Activated gamma-delta T cell treated with Interleukin-2 at 50 U/mL for 16 hours (primary cell): ENCODE measurements around the gene RNF19B.
"Not testable (repeated sequence)": the region's sequence is repeated elsewhere in the genome, so short reads cannot be mapped to it uniquely, and the experiment has no call there.

ENCODE experiments used
- DNase-seq: peaks from one replicate; pipeline ENCODE4 v3.0.0-alpha.2; 2020

RNF19B gene

DNA sequence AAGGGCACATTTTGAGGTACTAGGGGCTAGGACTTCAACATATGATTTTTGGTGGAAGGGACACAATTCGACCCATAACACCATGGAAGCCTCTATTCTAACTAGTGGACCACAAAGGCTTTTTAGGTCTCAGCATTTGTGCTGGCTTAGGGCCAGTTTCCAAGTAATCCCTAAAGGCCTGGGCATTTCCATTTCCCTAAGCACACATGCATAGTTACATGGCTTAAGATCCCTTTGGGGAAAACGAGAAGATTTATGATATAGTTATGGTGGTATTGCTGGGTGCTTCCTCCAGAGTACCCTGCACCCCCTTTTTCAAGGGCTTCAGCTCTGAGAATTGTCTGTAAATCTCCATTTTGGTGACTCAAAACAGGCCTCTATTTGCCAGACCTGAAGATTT, 35.2 kb downstream of the RNF19B start:
- DNase-seq: no peak

DNA sequence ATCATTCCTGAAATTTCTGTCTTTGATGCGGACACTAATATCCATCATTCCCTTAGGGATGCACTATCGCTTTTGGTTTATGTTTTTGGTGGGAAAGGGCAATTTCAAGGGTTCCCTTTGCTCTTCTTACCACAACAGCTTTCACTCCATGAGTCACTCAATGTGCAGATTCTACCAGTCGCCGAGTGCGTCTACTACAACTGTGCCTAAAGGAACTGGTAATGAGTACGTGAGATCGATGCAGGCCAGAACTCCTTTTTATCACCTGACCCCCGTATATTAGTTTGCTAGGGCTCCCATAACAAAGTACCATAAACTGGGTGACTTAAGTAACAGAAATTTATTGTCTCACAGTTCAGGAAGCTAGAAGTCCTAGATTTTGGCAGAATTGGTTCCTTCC, 35.9 kb downstream of the RNF19B start:
- no peak for DNase-seq

DNA sequence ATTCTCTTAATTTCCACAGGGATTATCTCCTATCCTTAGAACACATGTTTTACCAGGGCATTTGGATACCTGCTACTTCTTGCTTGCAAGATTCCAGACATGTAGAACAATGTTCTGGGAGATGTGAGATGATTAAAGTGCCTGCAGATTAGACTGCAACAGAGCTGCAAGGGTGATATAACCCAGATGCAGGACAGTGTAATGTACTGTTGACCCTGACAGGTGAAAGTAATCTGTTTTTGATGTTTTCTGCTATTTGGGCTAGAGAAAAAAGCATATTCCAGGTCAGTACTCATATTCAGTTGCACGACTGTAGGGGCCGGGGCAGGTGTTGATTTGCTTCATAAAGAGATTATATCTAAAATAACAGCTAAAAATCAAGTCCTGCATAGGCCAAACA, 36.3 kb downstream of the RNF19B start:
- DNase-seq: no peak

DNA sequence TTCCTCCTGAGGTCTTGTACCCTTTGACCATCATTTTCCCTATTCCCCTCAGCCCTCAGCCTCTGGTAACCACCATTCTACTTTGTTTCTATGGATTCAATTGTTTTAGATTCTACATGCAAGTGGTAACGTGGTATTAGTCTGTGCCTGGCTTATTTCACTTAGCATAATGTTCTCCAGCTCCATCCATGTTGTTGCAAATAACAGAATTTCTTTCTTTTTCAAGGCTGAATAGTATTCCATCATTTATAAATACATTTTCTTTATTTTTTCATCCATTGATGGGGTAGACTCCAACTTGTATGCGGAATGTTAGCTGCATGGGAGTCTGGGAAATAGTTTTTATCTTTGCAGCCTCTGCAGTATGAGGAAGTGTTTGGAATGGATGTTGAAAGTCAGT, 37.2 kb downstream of the RNF19B start:
- no peak for DNase-seq

DNA sequence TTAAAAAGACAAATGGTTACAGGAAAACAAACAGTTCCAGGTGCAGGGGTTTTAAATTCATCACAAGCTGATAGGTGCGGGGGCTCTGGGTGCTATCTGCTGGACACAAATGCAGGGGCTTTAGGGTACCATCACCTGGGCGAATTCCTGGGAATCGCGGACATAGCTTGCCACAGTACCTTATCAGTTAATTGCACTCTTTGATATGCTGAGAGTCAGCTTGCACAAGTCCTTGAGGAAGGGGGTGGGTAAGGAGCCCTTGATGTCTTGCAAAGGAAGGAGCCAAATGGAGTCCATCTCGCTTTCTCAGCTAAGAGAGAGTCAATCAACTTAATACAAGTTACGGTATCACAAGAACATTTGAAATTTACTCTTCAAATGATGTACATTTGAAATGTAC, 38.0 kb downstream of the RNF19B start:
- no peak for DNase-seq

DNA sequence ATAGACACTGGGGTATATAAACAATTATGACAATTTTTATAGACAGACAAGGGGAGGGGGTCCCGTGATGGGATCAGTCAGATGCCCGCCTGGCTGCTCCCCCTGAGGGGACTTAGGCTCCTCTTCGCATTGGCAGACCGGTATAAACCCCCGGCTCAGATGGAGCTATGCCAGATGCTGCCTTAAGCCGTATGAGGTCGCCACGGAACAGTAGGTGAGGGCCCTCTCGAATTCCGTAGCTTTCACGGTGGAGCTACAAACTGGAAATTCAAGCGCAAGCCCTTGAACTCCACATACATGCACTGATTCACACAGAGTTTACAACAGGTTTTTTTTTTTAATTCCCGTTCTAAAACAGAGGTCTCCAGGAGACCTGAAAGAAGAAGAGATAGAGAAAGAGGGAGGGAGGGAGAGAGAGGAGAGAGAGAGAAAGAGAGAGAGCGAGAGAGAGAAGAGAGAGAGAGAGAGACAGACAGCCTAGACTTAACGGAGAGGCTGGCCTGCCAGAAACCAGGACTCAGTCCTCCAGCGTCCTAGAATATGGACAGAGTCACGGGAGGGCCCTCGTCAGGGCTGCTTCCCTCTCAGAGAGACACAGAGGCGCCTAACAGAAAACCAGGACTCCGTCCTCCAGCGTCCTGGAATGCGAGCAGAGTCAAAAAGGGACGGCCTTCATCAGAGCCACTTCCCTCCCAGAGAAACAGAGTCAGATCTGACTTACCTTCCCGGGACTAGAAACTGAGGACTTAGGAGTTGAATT, 39.0 kb downstream of the RNF19B start:
- DNase-seq: no peak

DNA sequence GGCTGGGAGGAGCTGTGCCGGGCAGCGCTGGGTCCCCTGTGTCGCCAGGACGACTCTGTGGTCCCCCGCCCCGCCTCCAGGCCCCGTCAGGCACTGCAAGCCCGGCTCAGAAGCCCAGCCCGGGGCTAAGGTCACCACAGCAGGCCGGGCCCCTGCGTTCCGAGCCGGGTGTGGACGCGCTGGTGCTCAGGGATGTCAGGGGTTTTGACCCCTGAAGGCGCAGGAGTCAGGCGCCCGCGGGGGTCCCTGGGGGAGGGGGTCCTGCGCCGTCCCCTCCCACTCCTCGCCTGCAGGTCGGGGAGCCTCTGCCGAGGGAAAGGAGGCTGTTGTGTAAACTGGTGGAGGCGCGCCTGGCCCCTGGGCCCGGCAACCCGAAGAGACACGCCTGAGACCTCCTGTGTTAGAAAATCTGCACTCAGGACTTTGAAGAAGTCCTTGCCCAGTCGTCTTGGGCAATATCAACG, 39.7 kb downstream of the RNF19B start:
- DNase-seq: no peak

DNA sequence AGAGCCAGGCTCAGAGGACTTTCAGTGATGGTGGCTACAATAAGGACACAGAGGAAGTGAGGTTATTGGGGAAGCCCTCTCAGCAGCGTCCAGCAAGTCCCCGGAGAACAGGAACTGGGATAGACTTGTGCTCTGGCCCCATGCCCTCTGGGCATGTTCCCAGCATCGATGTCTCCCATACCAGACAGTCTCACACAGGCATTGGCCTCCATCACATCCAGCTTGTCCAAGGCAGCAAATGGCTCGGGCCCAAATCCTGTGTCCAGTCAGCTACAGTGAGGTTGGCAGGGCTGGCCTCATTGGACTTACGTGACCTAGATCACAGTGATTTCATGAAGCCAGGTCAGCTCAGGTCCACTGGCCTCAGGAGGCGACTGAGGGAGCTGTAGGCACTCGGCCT, 43.8 kb downstream of the RNF19B start:
- no peak for DNase-seq

DNA sequence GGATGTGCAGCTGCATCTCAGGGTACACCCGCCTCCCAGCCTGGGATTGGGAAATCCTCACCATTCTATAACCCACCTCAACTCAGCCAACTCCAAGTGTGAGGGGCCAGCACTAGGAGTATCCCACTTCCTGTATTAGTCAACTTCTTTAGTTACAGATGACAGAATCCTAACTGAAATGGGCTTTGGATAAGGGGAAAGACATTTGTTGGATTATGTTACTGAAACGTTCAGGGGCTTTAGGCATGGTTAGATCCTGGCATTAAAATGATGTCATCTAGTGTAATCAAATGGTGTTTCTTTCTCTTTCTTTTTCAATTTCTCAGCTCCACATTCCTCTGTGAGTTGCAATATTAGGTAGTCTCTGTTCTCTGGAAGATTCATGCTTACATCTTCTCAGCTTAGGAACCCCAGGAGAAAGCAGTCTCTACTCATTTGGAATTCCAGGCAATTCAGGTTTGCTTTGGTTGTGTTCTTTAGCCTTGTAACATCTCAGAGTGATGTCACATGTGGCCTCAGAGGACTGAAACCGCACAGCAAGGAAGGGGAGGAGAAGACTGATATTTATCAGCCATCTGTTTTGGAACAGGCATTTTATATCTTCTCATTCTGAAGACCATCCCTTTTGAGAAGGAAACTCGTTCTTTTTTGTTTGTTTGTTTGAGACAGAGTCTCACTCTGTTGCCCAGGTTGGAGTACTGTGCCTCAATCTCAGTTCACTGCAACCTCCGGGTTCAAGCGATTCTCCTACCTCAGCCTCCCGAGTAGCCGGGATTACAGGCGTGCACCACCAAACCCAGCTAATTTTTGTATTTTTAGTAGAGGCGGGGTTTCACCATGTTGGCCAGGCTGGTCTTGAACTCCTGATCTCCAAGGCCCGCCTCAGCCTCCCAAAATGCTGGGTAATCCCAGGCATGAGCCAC, 44.5 kb downstream of the RNF19B start:
- no peak for DNase-seq

DNA sequence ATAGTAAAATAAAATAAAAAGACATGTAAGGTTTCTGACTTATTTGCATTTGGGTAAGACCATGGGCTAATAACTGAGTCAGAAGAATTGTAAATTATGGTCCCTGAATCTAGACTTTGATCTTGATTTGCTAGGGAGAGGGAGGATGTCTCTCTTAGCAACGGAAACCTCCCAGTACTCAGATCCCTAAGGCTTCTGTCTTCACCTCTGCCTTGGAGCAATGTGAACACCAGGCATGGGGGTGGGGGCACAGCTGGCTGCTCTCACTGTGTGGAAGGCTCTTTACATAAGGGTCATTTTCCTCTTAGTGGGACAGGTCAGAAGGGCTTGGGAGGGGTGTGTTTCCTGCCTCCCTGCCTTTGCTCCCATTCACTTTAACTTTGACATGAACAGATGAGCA, 46.4 kb downstream of the RNF19B start:
- DNase-seq: no peak

DNA sequence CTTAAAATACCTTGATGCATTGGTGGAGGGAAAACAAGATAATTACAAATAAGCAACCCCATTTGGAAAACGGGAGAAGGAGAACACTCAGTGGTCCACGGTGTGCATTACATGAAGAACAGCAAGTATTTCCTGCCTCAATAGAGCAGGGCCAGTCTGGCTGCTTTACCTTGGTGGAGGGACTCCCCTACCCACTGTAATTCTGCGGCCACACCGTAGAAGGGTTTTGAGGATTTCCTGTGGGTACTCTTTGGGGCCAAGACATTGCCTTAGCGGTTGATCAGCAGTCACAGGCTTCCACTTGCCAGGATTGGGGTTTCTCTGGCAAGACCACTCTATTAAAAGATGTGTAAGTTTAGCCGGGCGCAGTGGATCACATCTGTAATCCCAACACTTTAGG, 47.1 kb downstream of the RNF19B start:
- DNase-seq: no peak

DNA sequence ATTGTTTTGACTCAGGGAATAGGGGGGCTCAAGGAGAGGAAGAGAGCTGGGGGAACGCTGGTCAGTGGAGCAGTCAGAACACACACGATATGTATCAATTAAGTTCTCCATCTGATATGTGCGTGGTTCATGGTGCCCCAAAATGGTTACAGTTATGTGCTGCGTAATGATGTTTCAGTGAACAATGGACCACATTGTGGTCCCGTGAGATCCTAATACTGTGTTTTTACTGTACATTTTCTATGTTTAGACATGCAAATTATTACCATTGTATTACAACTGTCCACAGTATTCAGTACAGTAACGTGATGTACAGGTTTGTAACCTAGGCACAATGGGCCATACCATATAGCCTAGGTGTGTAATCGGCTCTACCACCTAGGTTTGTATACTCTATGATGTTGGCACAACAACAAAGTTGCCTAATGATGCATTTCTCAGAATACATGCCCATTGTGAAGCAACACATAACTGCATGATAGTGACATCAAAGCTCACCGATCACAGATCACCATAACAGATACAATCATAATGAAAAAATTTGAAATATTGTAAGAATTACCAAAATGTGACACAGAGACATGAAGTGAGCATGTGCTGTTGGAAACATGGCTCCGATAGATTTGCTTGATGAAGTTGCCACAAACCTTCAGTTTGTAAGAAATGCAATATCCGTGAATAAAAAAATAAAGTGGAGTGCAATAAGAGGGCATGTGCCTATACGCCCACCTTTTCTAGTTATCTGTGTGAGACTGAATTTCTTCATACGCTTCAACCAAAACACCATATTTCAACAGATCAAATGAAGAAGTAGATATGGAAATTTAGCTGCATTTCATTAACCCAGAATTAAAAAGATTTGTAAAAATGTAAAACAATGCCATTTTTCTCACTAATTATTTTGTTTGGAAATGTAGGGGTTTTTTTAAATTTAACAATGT, 48.6 kb downstream of the RNF19B start:
- no peak for DNase-seq

DNA sequence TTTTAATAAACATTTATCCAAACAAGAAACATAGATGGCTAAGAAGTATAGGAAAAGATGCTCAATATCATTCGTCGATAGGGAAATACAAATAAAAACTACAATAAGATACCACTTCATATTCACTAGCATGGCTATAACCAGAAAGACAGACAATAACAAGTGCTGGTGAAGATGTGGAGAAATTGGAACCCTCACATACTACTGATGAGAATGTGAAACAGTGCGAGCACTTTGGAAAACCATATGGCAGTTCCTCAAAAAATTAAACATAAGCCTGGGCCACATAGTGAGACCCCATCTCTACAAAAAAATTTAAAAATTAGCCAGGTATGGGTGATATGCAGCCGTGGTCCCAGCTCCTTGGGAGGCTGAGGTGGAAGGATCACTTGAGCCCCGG, 54.3 kb downstream of the RNF19B start:
- no peak for DNase-seq

DNA sequence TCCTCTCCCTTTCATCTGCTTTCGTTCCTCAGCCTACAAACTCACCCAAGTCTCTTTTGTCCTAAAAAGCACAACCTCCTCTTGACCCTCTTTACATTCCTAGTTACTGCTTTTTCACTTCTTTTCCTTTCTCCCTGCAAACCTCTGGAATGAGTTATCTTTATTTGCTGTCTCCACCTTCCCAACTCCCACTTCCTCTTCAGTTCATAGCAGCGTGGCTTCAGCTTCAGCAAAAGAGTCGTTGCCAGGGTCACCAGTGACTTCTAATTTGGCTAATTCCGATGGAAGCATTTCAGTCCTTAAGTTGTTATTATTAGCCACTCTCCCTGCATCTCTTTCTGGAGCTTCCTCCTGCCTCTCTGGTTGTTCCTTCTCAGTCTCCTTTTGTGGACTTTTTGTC, 57.2 kb downstream of the RNF19B start:
- no peak for DNase-seq

DNA sequence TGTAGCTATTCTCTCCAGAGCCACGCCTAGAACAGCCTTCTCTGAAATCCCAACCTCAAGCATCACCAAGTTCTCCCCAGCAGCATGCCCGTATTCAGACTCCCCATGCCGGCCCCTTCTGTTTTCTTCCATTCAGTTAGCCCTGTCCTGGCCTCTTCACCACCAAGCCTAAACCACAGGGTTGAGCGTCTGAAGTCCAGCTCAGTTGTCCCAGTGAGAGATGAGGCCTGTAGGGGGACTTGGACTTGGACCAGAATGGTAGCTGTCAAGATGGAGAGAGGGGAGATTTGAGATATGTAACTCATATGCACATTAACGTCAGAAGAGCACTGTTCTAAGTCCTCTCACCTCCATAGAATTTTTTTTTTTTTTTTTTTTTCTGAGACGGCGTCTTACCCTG, 58.0 kb downstream of the RNF19B start:
- no peak for DNase-seq

DNA sequence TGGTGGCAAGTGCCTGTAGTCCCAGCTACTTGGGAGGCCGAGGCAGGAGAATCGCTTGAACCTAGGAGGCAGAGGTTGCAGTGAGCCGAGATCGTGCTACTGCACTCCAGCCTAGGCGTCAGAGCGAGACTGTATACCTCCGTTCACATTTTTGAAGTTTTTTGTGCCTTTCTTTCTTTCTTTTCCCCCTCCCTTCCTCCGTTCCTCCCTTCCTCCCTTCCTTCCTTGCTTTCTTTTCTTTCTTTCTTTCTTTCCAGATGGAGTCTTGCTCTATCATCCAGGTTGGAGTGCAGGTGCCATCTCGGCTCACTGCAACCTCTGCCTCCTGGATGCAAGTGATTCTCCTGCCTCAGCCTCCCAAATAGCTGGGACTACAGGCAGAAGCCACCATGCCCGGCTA, 59.0 kb downstream of the RNF19B start:
- DNase-seq: not testable (repeated sequence)

DNA sequence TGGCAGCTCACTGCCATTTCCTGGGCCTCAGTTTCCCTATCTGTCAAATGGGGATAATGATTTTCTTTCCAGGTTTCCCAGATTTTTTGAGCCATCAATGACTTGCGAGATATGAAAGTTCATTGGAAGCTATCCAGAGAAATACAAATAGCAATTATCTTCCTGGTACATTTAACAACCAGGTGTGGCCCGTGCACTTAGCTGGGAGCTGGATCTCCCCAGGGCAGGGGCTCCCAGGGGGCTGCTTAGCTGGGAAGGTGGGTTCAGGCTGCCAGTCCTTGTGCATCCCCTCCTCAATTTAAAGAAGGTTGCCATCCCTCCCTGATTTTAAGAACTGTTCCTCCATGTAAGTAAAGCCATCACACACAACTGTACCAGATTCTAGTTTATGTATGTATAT, 59.8 kb downstream of the RNF19B start:
- DNase-seq: no peak

DNA sequence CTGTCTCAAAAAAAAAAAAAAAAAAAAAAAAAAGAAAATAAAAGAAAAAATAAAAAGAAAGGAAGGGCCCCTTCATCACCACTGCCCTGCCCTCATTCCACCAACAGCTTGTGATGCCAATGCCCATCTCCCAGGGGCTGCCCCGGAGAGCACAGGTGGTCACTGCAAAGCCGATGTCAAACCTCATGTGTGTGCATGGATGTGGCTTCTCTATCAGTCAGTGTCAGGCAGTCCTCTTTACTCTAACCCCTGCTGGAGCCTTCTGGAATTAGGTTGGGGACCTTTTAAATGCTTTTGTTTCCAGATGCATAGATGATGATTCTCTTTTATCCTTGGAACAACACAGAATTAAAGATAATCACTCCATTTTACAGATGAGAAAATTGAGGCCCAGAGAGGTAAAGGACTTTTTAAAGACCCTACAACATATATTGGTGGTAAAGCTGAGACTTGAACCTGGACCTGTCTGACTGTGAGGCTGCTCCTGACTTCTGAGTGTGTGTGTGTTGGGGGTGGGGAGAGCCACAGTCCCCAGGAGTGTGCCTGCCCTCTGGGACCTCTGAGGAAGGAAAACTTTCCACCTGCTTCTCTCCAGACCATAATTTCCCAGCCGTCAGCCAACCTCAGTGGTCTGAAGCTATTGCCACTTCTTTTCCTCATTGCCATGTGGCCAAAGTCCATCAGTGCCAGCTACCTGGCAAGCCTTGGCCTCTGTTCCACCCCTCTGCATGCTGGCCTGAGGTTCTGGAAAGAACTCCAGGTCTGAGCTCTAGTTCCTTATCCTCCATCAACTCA, 60.4 kb downstream of the RNF19B start:
- DNase-seq: no peak

DNA sequence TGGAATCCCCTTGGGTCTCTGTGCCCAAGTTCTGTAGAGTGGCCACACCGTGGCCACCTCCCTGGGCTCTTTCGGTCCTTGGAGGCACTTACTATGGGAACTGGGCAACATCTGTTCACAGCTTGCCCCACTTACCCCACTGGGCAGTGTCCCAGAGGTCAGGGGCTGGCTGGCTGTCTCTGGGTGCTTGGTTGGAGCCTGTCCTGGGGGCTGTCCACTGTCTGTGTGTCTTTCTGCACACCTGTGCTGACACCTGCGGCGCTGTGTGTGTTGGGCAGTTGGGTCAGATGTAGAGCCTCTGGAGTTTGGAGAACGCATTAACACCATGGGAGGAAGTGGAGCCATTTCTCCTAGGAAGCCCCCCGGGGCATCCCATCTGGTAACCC, 62.1 kb downstream of the RNF19B start:
- DNase-seq: no peak

DNA sequence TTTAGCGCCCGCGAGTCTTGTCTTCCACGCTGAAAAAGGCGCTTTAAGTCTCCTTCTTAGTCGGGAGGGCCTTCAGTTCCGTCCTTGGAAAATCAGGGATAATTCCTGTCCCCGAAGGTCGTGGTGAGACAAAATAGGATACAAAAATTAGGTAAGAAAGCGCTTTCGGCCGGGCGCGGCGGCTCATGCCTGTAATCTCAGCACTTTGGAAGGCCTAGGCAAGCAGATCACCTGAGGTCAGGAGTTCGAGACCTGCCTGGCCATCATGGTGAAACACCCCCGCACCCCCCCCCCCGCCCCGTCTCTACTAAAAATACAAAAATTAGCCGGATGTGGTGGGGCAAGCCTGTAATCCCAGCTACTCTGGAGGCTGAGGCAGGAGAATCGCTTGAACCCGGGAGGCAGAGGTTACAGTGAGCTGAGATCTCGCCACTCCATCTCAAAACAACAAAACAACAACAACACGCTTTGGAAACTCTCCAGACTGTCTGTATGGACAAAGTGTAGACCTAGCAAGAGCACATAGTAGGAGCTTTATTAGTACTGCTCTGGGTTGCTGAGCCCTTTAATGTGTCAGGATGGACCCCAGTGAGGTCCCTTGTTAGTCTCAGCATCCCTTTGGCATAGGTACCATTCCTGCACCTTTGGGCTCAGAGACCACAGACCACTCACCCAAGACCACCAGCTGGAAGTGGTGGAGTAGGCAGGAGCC, 62.6 kb downstream of the RNF19B start:
- no peak for DNase-seq
